HG03060 (cell line): ENCODE data around the gene CCDC196.
"Not testable (repeated sequence)": the region's sequence is repeated elsewhere in the genome, so short reads cannot be mapped to it uniquely, and the experiment has no call there.

Experiments
- ATAC-seq: cut with Tn5 transposase; IDR thresholded peaks from one replicate; pipeline ENCODE4 v1.9.1; 2021; ENCODE audit warnings: low read depth, moderate number of reproducible peaks; ENCODE audit not compliant: unreplicated experiment

The CCDC196 gene

DNA sequence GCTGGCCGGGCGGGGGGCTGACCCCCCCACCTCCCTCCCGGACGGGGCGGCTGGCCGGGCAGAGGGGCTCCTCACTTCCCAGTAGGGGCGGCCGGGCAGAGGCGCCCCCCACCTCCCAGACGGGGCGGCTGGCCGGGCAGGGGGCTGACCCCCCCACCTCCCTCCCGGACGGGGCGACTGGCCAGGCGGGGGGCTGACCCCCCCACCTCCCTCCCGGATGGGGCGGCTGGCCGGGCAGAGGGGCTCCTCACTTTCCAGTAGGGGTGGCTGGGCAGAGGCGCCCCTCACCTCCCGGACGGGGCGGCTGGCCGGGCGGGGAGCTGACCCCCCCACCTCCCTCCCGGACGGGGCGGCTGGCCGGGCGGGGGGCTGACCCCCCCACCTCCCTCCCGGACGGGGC lies 59.0 kb downstream of the CCDC196 start:
- ATAC-seq: not testable (repeated sequence)

DNA sequence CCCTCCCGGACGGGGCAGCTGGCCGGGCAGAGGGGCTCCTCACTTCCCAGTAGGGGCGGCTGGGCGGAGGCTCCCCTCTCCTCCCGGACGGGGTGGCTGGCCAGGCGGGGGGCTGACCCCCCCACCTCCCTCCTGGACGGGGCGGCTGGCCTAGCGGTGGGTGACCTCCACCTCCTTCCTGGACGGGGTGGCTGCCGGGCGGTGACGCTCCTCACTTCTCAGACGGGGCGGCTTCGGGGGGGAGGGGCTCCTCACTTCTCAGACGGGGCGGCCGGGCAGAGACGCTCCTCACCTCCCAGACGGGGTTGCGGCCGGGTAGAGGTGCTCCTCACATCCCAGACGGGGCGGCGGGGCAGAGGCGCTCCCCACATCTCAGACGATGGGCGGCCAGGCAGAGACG lies 59.6 kb downstream of the CCDC196 start:
- not testable (repeated sequence) for ATAC-seq
